Uterus (tissue), 4 donors: ENCODE data around the gene ZNF775. TPM values are rescaled to one million over a fixed set of nuclear protein-coding genes. Genes with fewer than 3 reads are reported as not detected.

Experiments
- DNase-seq, 2 donors: peaks; one replicate each; pipeline ENCODE4 v3.0.0-alpha.2; 2019 to 2020
- H3K27ac ChIP-seq, 2 donors: fragments of 200-600 bp; sonication (generic); 1 replicate in 1 of 2; 2 replicates in 1 of 2; pipeline ENCODE4 v1.5.1; 2016 to 2018
- H3K27me3 ChIP-seq, 2 donors: fragments of 200-600 bp; sonication (generic); one replicate each; pipeline ENCODE4 v1.5.1; 2018 to 2019; ENCODE audit warnings: control low read depth in 1 of 2
- H3K36me3 ChIP-seq, 2 donors: fragments of 200-600 bp; sonication (generic); one replicate each; pipeline ENCODE4 v1.5.1; 2019; ENCODE audit warnings: control low read depth in 1 of 2
- H3K4me1 ChIP-seq, 2 donors: fragments of 200-600 bp; sonication (generic); one replicate each; pipeline ENCODE4 v1.5.1; 2018 to 2019; ENCODE audit warnings: control low read depth in 1 of 2
- H3K4me3 ChIP-seq, 2 donors: fragments of 200-600 bp; sonication (generic); 1 replicate in 1 of 2; 2 replicates in 1 of 2; pipeline ENCODE4 v1.5.1; 2018 to 2019; ENCODE audit warnings: mild to moderate bottlenecking in 1 of 2
- H3K9me3 ChIP-seq, 2 donors: fragments of 200-600 bp; sonication (generic); one replicate each; pipeline ENCODE4 v1.5.1; 2019; ENCODE audit warnings: control low read depth in 1 of 2
- POLR2A ChIP-seq, 2 donors: fragments of 450-650 bp; IDR thresholded peaks; one replicate each; pipeline ENCODE4 v1.6.1; 2016; ENCODE audit warnings: antibody characterized with exemption in 2 of 2, mild to moderate bottlenecking in 1 of 2, moderate library complexity in 1 of 2
- intact Hi-C: fragments of 100-400 bp; cut with DNase I; formaldehyde crosslinking; loops from one replicate; pipeline ENCODE4 v1.15.1; 2023; ENCODE audit warnings: low total_unique reads
- total RNA-seq, 4 donors: library from RNA; depleted of rRNA in 3 of 4; stranded (reverse); fragments of >200 nt in 3 of 4; gene quantifications; one replicate each; pipeline versions ENCODE4 v1.1.0 to v1.2.4, GENCODE V29; 2014 to 2023
- TF ChIP-seq, protein P1 (sequence below), 4 experiments: fragments of 200-600 bp in 2 of 4; fragments of 450-650 bp in 2 of 4; sonication (generic) in 2 of 4; IDR thresholded peaks; one replicate each; pipeline ENCODE4 v1.5.1; 2016 to 2019; ENCODE audit warnings: antibody characterized with exemption in 4 of 4, mild to moderate bottlenecking in 2 of 4, moderate library complexity in 1 of 4
- donor health status: DM: yes; HTN: yes; CAD: no.

ZNF775 gene
- total RNA-seq, 4 donors from 2014 or later = 2.0 to 8.4 (median 6.7) TPM; not detected in 1

DNA sequence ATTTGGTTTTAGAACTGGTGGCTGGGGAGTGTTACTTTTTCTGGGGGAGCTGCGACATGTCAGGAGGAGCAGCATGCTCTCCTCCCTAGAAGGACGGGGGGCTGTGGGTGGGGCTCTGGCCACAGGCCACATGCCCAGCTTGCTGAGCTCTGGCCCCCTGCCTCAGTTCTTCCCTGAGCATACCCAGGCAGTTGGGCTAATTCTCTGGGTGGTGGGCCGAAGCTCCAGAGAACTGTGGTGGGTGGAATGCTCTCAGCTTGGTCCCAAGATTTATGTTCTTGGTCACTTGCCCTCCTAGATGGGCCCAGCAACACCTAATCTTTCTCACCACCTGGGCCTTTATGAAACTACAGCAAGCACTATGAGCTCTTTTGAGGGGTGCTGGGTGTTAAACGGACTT lies 5.1 kb upstream of the ZNF775 start:
- intact Hi-C loops = no loop called here
- H3K36me3 ChIP-seq = no peaks in the 10 kb centered on the region
- H3K27me3 ChIP-seq = no peaks in the 10 kb centered on the region
- DNase-seq = no peak
- no peaks in the 10 kb centered on the region for H3K9me3 ChIP-seq
- TF ChIP-seq, protein P1, sequence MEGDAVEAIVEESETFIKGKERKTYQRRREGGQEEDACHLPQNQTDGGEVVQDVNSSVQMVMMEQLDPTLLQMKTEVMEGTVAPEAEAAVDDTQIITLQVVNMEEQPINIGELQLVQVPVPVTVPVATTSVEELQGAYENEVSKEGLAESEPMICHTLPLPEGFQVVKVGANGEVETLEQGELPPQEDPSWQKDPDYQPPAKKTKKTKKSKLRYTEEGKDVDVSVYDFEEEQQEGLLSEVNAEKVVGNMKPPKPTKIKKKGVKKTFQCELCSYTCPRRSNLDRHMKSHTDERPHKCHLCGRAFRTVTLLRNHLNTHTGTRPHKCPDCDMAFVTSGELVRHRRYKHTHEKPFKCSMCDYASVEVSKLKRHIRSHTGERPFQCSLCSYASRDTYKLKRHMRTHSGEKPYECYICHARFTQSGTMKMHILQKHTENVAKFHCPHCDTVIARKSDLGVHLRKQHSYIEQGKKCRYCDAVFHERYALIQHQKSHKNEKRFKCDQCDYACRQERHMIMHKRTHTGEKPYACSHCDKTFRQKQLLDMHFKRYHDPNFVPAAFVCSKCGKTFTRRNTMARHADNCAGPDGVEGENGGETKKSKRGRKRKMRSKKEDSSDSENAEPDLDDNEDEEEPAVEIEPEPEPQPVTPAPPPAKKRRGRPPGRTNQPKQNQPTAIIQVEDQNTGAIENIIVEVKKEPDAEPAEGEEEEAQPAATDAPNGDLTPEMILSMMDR (IDR thresholded peaks at IDR 0.05) = no peak
- no peak for TF ChIP-seq POLR2A (IDR thresholded peaks at IDR 0.05)
- H3K4me1 ChIP-seq = peaks cover 0 to 10% of the 10 kb centered on the region in 2 donors
- H3K27ac ChIP-seq = no peak overlapping the region
- no peak overlapping the region for H3K4me3 ChIP-seq

DNA sequence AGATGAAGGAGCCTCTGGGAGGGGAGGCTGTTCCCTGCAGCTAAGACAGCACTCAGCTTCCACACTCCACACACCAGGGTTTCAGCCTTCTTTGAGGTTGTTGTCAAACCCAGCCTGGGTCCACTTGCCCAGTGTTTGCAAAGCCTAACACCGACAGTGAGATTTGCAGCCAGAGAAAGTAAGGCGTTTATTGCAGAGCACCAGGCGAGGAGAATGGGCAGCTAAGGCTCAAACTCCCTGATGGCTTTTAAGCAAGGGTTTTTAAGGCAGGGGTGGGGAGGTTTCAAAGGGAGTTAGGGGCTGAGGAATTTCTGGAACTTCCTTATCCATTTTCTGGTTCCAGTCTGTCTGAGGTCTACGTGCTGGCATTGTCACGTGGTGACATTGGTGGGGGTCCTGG lies 4.7 kb upstream of the ZNF775 start:
- TF ChIP-seq POLR2A (IDR thresholded peaks at IDR 0.05) = no peak
- TF ChIP-seq, protein P1 (IDR thresholded peaks at IDR 0.05) = no peak
- Histone ChIP-seq H3K4me3 (no peak overlapping the region), H3K9me3 (no peaks in the 10 kb centered on the region), H3K27ac (no peak overlapping the region), H3K27me3 (no peaks in the 10 kb centered on the region), H3K4me1 (peaks cover 0 to 10% of the 10 kb centered on the region in 2 donors), H3K36me3 (no peaks in the 10 kb centered on the region)
- no peak for DNase-seq
- intact Hi-C loops = no loop called here

DNA sequence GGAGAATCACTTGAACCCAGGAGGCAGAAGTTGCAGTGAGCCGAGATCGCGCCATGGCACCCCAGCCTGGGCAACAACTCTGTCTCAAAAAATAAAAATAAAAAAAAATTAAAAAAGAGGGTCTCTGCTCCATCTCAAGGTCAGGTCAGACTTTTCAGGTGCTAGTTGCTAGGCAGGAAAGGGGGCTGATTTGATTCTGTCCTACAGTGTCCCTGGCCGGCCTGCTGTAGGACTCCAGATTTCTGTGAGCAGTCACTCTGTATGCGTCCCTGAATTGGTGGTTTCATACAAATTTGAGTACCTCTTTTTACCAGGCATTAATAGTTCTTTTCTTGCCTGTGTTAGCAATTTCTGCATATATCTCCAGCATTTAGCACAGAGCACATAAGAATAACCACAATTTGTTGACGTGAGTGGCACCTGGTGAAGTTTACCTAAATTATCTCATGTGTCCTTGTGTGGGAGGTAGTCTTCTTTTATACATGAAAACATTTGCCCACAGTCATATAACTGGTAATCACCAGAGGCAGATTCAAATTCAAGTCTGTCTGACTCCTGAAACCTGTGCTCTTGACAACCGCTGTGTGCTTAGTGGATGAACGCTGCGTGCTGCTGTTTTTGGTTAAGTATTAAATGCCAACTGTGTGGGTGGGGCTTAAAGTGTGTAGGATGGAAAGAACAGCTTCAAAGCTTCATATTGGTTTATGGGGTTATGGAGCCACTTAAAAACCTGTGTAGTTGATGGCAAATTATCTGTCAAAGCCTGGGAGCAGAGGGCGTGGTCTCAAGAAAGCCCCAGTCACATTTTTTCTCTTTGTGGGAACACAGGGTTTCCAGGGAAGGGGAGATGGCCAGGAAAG lies 3.2 kb upstream of the ZNF775 start:
- H3K9me3 ChIP-seq = no peaks in the 10 kb centered on the region
- TF ChIP-seq POLR2A (IDR thresholded peaks at IDR 0.05) = no peak
- TF ChIP-seq, protein P1 (IDR thresholded peaks at IDR 0.05) = no peak
- intact Hi-C loops = no loop called here
- DNase-seq = no peak
- H3K4me3 ChIP-seq = no peak overlapping the region
- no peaks in the 10 kb centered on the region for H3K27me3 ChIP-seq
- no peaks in the 10 kb centered on the region for H3K36me3 ChIP-seq
- no peak overlapping the region for H3K27ac ChIP-seq
- no peaks in the 10 kb centered on the region for H3K4me1 ChIP-seq

DNA sequence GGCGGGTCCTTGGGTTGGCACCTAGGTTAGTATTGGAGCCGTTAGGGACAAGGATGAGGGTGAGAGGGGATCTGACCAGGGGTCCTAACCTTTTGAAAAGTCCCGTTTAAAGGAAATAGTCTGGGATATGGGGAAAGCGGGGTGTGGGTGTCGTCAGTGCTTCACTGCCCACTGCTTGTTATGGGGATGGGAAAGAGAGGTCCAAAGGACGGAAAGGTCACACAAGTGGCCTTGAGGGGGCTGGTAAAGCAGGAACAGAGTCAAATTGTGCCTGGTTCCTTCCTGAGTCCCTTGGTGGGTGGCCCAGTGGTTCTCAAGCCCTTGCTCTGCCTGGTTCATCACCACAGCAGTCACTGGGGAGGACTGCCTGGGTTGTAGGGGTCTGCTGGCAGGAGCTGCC lies 2.6 kb upstream of the ZNF775 start:
- no peak overlapping the region for H3K4me3 ChIP-seq
- intact Hi-C loops = no loop called here
- no peak for TF ChIP-seq POLR2A (IDR thresholded peaks at IDR 0.05)
- TF ChIP-seq, protein P1 (IDR thresholded peaks at IDR 0.05) = no peak
- H3K4me1 ChIP-seq = no peaks in the 10 kb centered on the region
- H3K27ac ChIP-seq = no peak overlapping the region
- H3K9me3 ChIP-seq = no peaks in the 10 kb centered on the region
- H3K36me3 ChIP-seq = no peaks in the 10 kb centered on the region
- no peak for DNase-seq
- no peaks in the 10 kb centered on the region for H3K27me3 ChIP-seq

DNA sequence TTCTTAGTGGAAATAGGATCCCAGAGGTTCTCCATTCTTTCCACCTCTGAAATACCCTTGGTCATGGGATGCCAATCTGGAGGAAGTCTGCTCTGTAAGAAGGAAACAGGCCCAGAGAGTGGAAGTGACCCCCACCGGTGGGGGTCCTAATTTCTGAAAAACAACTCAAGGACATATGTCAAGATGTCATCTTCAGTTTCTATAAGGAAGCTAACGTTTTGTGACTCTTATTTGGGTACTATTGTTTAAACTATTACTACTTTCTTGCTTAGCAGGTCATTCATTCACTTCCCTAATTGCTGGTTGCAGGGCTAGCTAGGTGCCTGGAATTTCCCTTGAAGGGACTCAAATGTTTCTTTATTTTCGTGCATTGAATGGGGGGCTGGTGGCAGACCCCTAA lies 1.9 kb upstream of the ZNF775 start:
- intact Hi-C loops = no loop called here

More for the DNA sequence above, 1.9 kb upstream of the ZNF775 start:
- no peak for DNase-seq
- Histone ChIP-seq H3K27ac (no peak overlapping the region), H3K36me3 (no peaks in the 10 kb centered on the region), H3K4me3 (no peak overlapping the region), H3K9me3 (no peaks in the 10 kb centered on the region), H3K27me3 (no peaks in the 10 kb centered on the region), H3K4me1 (no peaks in the 10 kb centered on the region)
- no peak for TF ChIP-seq POLR2A (IDR thresholded peaks at IDR 0.05)
- TF ChIP-seq, protein P1 (IDR thresholded peaks at IDR 0.05) = no peak
